AG10803 (cell line): ENCODE data around the gene ALS2.
"Not testable (repeated sequence)": the region's sequence is repeated elsewhere in the genome, so short reads cannot be mapped to it uniquely, and the experiment has no call there.

Source experiments
- DNase-seq: peaks from one replicate; pipeline ENCODE4 v3.0.0; 2010; ENCODE audit warnings: low read depth
- H3K4me3 ChIP-seq: 2 replicates; pipeline ENCODE4 v1.5.1; 2011; ENCODE audit warnings: mild to moderate bottlenecking, low read length, control low read depth
- TF ChIP-seq, protein P1 (sequence below): conservative IDR thresholded peaks from 2 replicates; pipeline ENCODE4 v1.5.1; 2011; ENCODE audit warnings: mild to moderate bottlenecking, low read length, control low read depth, inconsistent platforms

The ALS2 gene

DNA sequence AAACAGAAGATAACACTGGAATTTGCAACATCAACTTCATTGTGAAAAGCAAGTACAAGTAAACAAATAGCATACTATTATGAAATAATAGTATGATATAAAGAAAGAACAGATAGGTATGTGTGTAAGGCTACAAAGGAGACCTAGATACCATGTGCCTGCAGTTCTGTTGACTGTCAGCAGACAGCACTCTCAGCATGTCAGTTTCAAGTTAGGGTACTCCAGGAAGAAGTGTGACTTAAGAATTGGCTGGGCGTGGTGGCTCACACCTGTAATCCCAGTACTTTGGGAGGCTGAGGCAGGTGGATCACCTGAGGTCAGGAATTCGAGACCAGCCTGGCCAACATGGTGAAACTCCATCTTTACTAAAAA lies 18.2 kb upstream of the ALS2 start:
- not testable (repeated sequence) for H3K4me3 ChIP-seq
- TF ChIP-seq, protein P1, sequence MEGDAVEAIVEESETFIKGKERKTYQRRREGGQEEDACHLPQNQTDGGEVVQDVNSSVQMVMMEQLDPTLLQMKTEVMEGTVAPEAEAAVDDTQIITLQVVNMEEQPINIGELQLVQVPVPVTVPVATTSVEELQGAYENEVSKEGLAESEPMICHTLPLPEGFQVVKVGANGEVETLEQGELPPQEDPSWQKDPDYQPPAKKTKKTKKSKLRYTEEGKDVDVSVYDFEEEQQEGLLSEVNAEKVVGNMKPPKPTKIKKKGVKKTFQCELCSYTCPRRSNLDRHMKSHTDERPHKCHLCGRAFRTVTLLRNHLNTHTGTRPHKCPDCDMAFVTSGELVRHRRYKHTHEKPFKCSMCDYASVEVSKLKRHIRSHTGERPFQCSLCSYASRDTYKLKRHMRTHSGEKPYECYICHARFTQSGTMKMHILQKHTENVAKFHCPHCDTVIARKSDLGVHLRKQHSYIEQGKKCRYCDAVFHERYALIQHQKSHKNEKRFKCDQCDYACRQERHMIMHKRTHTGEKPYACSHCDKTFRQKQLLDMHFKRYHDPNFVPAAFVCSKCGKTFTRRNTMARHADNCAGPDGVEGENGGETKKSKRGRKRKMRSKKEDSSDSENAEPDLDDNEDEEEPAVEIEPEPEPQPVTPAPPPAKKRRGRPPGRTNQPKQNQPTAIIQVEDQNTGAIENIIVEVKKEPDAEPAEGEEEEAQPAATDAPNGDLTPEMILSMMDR = peak; percentile 69
- DNase-seq = peak; percentile 68

DNA sequence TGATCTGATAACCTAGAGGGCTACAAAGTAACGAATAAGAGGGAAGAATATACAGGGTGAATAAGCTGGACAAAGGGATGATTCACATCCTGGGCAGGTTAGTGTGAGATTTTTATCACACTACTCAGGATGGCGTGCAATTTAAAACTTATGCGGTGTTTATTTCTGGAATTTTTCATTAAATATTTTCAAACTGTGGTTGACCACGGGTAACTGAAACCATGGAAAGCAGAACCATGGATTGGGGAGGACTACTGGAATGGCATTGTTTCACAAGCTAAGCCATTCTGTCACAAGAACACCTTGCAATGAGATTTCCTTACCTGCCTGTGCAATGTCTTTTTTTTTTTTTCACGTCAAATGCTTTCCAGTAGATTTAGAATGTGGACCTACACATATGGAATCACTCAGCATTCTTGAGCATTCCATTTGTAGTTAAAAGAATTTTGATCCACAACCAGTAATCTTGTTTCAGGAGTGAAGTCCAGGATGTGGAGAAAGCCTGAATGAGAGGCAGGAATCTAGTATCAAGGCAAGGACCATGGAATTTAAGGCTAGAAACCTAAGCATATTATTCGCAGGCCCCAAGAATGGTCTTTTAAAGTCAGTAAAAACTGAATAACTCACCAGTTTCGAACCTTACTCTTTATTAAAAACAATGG lies 17.6 kb upstream of the ALS2 start:
- TF ChIP-seq, protein P1 = no peak
- no peak overlapping the region for H3K4me3 ChIP-seq
- DNase-seq = peak; percentile 95

DNA sequence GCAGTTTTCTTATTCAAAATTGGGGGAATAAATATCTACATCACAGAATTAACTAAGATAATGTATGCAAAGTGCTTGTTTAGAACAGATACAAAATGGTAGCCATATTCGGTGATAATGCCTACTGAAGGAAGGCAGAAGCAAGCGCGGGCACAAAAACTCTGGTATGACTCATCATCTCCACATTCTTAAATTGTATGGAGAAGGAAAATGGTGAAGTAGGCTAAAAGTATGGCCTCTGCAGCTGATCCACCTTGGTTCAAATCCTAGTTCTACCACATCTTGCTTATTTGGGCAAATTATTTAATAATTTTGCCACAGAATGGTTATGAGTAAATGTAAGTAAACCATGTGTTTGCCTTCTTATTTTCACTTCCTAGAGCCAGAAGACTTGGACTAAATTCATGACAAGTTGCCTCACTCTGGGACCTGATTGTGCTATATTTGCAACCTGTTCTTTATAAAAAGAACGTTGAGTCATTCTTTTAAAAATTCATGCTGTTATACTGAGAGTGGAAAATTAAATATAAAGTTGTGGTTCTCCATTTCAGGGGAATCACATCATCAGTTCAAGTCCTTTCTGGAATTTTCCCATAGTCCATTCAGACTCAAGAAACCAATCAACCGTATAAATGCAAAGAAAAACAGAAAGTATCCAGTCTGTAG lies 16.6 kb upstream of the ALS2 start:
- DNase-seq = peak; percentile 95
- TF ChIP-seq, protein P1 = no peak
- no peak overlapping the region for H3K4me3 ChIP-seq

DNA sequence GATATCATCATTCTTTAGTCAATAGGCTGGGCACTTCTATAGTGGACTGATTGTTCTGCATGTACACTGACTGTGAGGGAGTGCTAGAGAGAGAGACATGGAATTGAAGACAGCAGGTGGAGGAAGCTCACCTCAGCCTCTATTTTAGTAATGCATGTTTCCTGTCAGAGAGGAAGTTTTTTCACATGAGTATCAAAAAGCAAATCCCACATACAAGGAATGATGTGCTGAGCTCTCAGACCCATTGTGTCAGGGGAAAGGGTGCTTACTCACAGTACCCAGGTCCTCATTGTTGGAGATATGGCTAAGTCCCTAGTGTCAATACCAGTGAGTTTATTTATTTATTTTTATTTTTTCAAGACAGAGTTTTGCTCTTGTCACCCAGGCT lies 15.7 kb upstream of the ALS2 start:
- TF ChIP-seq, protein P1 = no peak
- no peak overlapping the region for H3K4me3 ChIP-seq
- no peak for DNase-seq

DNA sequence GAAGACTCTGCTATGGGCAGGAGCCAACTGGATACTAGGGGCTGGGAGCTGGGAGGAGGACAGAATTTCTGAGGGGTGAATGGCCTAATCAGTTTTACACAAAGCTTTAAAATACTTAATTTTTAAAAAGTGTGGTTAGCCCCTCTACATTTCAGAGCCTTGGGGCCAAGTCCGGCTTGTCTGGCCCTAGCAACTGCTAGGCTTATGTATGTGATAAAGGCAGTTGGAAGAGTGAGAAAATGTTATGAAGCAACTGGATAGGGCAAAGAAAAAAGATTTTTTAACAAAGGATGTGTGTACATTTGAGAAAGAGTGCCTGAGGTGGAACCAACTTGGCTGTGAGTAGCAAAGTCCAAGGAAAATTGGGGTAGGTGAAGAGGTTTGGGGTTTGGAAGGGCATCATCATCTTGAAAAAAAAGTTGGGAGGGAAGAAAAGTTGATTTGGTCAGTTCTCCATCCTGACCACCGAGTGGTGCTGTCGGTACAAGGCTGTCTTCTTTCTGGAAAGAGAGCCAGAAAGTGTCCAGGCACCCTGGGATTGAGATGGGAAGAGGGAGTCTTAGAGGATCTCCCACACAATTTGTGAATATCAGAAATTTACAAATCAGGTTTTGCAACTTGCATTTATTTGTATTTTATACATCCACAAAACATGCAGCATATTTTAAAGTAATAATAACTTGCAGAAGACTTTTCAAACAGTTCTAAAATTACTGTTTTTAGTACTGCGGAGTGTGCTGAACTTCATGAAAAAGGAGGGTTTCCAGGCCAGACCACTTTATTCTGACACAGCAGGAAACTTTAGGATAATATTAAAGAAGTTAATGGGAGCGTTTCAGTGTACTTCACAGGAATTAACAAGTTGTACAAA lies 15.1 kb upstream of the ALS2 start:
- H3K4me3 ChIP-seq = no peak overlapping the region
- peak; percentile 68 for DNase-seq
- TF ChIP-seq, protein P1 = peak; percentile 90

DNA sequence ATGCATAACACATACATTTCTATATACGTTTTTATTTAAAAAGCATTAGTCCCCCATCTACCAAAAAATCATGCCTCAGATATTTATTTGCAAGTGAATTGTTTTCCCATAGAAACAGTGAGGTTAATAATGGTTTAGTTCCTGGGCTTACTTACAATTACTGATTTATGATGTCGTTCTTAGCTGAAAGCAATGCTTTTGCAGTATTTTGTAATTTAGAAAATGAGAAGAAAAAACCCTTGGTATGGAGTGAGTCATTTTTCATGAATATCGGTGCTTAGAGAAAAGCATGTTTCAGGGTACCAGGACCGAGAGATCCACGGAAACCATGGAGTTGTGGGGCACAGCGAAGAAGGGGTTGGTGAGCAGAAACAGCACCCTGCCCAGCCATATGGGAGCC lies 13.6 kb upstream of the ALS2 start:
- DNase-seq = peak; percentile 78
- H3K4me3 ChIP-seq = no peak overlapping the region
- TF ChIP-seq, protein P1 = no peak
